Trophoblast cell (in vitro differentiated cells and primary cell): ENCODE measurements around the gene ITPRID1.

Experiments used
- DNase-seq, 2 donors: peaks; one replicate each; pipeline ENCODE4 v3.0.0-alpha.2; 2016
- H2AFZ ChIP-seq: 2 replicates; pipeline ENCODE4 v1.6.1; 2013; ENCODE audit warnings: low read length, moderate library complexity, mild to moderate bottlenecking; ENCODE audit not compliant: insufficient read depth, poor library complexity
- H2AK5ac ChIP-seq: 2 replicates; pipeline ENCODE4 v1.6.1; 2013; ENCODE audit warnings: mild to moderate bottlenecking, low read length
- H2BK120ac ChIP-seq: 2 replicates; pipeline ENCODE4 v1.6.1; 2013; ENCODE audit warnings: low read length, mild to moderate bottlenecking, moderate library complexity; ENCODE audit not compliant: insufficient read depth, poor library complexity
- H2BK12ac ChIP-seq: 2 replicates; pipeline ENCODE4 v1.6.1; 2013; ENCODE audit warnings: mild to moderate bottlenecking, low read length, moderate library complexity
- H2BK5ac ChIP-seq: 2 replicates; pipeline ENCODE4 v1.6.1; 2013; ENCODE audit warnings: low read length, low read depth, moderate library complexity, mild to moderate bottlenecking; ENCODE audit not compliant: poor library complexity
- H3K14ac ChIP-seq: 2 replicates; pipeline ENCODE4 v1.6.1; 2013; ENCODE audit warnings: mild to moderate bottlenecking, low read length
- H3K18ac ChIP-seq: 2 replicates; pipeline ENCODE4 v1.6.1; 2013; ENCODE audit warnings: mild to moderate bottlenecking, low read length
- H3K23ac ChIP-seq: 2 replicates; pipeline ENCODE4 v1.6.1; 2013; ENCODE audit warnings: low read length
- H3K27ac ChIP-seq: 2 replicates; pipeline ENCODE4 v1.5.1; 2013; ENCODE audit warnings: low read depth, mild to moderate bottlenecking, inconsistent platforms, low read length, moderate library complexity
- H3K27me3 ChIP-seq: 2 replicates; pipeline ENCODE4 v1.6.1; 2013; ENCODE audit warnings: inconsistent platforms, mild to moderate bottlenecking, low read length, moderate library complexity; ENCODE audit not compliant: insufficient read depth
- H3K36me3 ChIP-seq, 2 experiments: 1 replicate in 1 of 2; 2 replicates in 1 of 2; pipeline ENCODE4 v1.6.1; 2013; ENCODE audit warnings: low read length in 2 of 2, mild to moderate bottlenecking in 2 of 2, moderate library complexity in 1 of 2; ENCODE audit not compliant: insufficient read depth in 2 of 2, control insufficient read depth in 1 of 2
- H3K4ac ChIP-seq: 2 replicates; pipeline ENCODE4 v1.6.1; 2013; ENCODE audit warnings: low read depth, mild to moderate bottlenecking, low read length, moderate library complexity
- H3K4me1 ChIP-seq, 2 experiments: 1 replicate in 1 of 2; 2 replicates in 1 of 2; pipeline ENCODE4 v1.6.1; 2013; ENCODE audit warnings: low read length in 2 of 2, mild to moderate bottlenecking in 2 of 2, moderate library complexity in 1 of 2; ENCODE audit not compliant: insufficient read depth in 2 of 2, control insufficient read depth in 1 of 2
- H3K4me2 ChIP-seq: 2 replicates; pipeline ENCODE4 v1.6.1; 2013; ENCODE audit warnings: inconsistent platforms, mild to moderate bottlenecking, low read length, moderate library complexity
- H3K4me3 ChIP-seq: 2 replicates; pipeline ENCODE4 v1.5.1; 2013; ENCODE audit warnings: mild to moderate bottlenecking, low read depth, low read length, inconsistent platforms
- H3K79me1 ChIP-seq: one replicate; pipeline ENCODE4 v1.6.1; 2013; ENCODE audit warnings: low read length
- H3K79me2 ChIP-seq: 2 replicates; pipeline ENCODE4 v1.6.1; 2013; ENCODE audit warnings: low read length, mild to moderate bottlenecking; ENCODE audit not compliant: control insufficient read depth, insufficient read depth, poor library complexity
- H3K9ac ChIP-seq: 2 replicates; pipeline ENCODE4 v1.6.1; 2013; ENCODE audit warnings: mild to moderate bottlenecking, low read length
- H3K9me3 ChIP-seq: 2 replicates; pipeline ENCODE4 v1.6.1; 2013; ENCODE audit warnings: low read depth, mild to moderate bottlenecking, control low read depth, inconsistent platforms, low read length; ENCODE audit not compliant: insufficient read depth
- H4K12ac ChIP-seq: 2 replicates; pipeline ENCODE4 v1.6.1; 2013; ENCODE audit warnings: low read depth, mild to moderate bottlenecking, low read length, moderate library complexity
- H4K8ac ChIP-seq: 2 replicates; pipeline ENCODE4 v1.6.1; 2013; ENCODE audit warnings: low read depth, mild to moderate bottlenecking, low read length, moderate library complexity
- H4K91ac ChIP-seq: one replicate; pipeline ENCODE4 v1.6.1; 2013; ENCODE audit warnings: low read depth, mild to moderate bottlenecking, low read length, moderate library complexity
- WGBS: extraction: QIAGEN DNeasy Blood & Tissue Kit; methylation state at CpG from one replicate; pipeline ENCODE4 v1.1.7; 2013; ENCODE audit warnings: missing lambda C conversion rate; ENCODE audit not compliant: insufficient read length, insufficient coverage; ENCODE audit errors: extremely low coverage; 5-methylcytosine and 5-hydroxymethylcytosine counted together

The ITPRID1 gene

DNA sequence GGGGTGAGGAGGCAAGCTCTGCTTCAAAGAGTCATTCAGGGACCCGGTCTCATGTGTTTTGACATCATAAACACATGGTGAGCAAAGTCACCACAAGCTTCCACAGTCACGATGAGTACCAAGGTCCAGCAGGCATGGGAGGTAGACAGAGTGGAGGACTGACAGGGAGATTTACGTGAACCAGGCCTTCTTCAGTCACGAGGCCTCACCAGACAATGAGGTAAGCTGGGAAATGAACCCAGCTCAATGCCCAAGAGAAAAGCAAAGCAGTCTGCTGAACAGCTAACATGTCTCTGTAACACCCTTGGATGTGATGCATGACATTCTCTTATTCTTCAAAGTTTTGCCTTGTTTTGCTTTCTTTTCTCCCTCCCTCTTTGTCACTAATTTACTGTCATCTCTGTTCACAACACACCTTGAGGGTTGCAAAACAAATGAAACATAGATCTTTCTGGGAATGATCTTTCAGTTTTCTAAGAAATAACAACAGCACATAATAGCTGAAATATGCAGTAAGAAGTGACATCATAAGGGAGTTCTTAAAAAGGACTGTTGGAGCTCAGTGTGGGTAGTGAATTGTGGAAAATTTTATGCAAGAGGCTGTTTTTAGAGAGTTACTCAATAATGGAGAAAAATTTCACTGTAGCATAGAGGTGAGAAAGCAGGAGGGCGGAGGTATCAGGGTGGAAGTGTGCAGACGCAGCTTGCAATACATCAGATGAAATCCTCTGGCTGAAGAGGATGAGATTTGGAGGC is 182.1 kb downstream of the ITPRID1 start:
- DNase-seq: peak; percentile 2 to 36
- no CpG with 5 or more reads among the region's 6 CpGs for WGBS

GRCh38 chr7:31699050-31699449 is 185.2 kb downstream of the ITPRID1 start:
- Histone ChIP-seq H2BK5ac (no peak overlapping the region), H3K4me2 (no peak overlapping the region)

More for the DNA sequence above, 182.1 kb downstream of the ITPRID1 start:
- H3K4me3 ChIP-seq: no peak overlapping the region
- H2BK12ac ChIP-seq: no peak overlapping the region
- H4K12ac ChIP-seq: no peak overlapping the region
- no peak overlapping the region for H2AK5ac ChIP-seq
- H3K4me2 ChIP-seq: no peak overlapping the region
- H4K91ac ChIP-seq: no peak overlapping the region
- H2BK5ac ChIP-seq: no peak overlapping the region
- H3K9me3 ChIP-seq: no peaks in the 10 kb centered on the region
- no peak overlapping the region for H2AFZ ChIP-seq
- no peak overlapping the region for H3K27ac ChIP-seq
- no peak overlapping the region for H3K23ac ChIP-seq
- H3K79me1 ChIP-seq: no peaks in the 10 kb centered on the region
- no peak overlapping the region for H3K4ac ChIP-seq
- H3K4me1 ChIP-seq: no peaks in the 10 kb centered on the region
- no peak overlapping the region for H3K18ac ChIP-seq
- H3K27me3 ChIP-seq: no peaks in the 10 kb centered on the region
- no peak overlapping the region for H4K8ac ChIP-seq
- H3K36me3 ChIP-seq: no peaks in the 10 kb centered on the region
- no peak overlapping the region for H2BK120ac ChIP-seq
- H3K9ac ChIP-seq: no peak overlapping the region
- no peaks in the 10 kb centered on the region for H3K79me2 ChIP-seq
- H3K14ac ChIP-seq: no peak overlapping the region

DNA sequence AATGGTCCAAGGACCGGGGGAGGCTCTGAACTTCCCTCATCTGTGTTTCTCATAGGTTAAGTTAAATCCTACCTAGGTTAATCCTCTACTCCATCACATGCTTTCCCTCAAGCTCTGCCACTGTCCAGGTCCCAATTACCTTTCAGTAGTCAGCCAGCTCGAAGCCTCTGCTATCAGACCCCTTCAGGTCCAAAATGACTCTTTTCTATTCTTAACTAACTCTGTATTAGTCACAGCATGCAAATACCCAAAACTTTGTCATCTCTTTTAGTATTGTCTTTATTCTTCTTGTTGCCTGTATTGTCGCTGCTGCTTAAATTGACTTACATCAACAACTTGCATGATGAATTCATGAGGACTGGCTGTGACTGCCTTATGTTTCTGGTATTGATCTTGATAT is 188.5 kb downstream of the ITPRID1 start:
- Histone ChIP-seq H2AFZ (no peak overlapping the region), H3K9me3 (no peaks in the 10 kb centered on the region), H4K12ac (no peak overlapping the region), H2BK120ac (no peak overlapping the region), H3K27ac (no peak overlapping the region), H2AK5ac (no peak overlapping the region), H3K36me3 (no peaks in the 10 kb centered on the region), H3K27me3 (no peaks in the 10 kb centered on the region), H3K23ac (no peak overlapping the region), H3K9ac (no peak overlapping the region), H3K4ac (no peak overlapping the region), H4K8ac (no peak overlapping the region), H3K18ac (no peak overlapping the region), H3K4me2 (no peak overlapping the region), H3K4me1 (no peaks in the 10 kb centered on the region), H3K4me3 (no peak overlapping the region), H3K79me2 (no peaks in the 10 kb centered on the region), H2BK5ac (no peak overlapping the region), H2BK12ac (no peak overlapping the region), H4K91ac (no peak overlapping the region), H3K14ac (no peak overlapping the region), H3K79me1 (no peaks in the 10 kb centered on the region)
- no peak for DNase-seq
- no CpG with 5 or more reads among the region's 3 CpGs for WGBS

More at GRCh38 chr7:31699050-31699449, 185.2 kb downstream of the ITPRID1 start:
- Histone ChIP-seq H3K14ac (no peak overlapping the region), H2BK12ac (no peak overlapping the region), H3K18ac (no peak overlapping the region), H3K36me3 (no peaks in the 10 kb centered on the region), H4K91ac (no peak overlapping the region), H2AFZ (no peak overlapping the region), H2BK120ac (no peak overlapping the region), H3K79me1 (no peaks in the 10 kb centered on the region), H3K27ac (no peak overlapping the region), H4K8ac (no peak overlapping the region), H3K4me3 (no peak overlapping the region), H3K4ac (no peak overlapping the region), H3K23ac (no peak overlapping the region), H3K9me3 (no peaks in the 10 kb centered on the region), H3K9ac (no peak overlapping the region), H4K12ac (no peak overlapping the region), H3K27me3 (no peaks in the 10 kb centered on the region), H3K79me2 (no peaks in the 10 kb centered on the region), H2AK5ac (no peak overlapping the region), H3K4me1 (no peaks in the 10 kb centered on the region)
- DNase-seq: no peak
- WGBS: no CpG with 5 or more reads among the region's 2 CpGs

- Histone ChIP-seq H3K14ac (no peak overlapping the region), H3K18ac (no peak overlapping the region), H3K4me3 (no peak overlapping the region), H2AFZ (no peak overlapping the region), H2BK12ac (no peak overlapping the region), H2AK5ac (no peak overlapping the region), H3K27me3 (no peaks in the 10 kb centered on the region), H4K8ac (no peak overlapping the region), H3K36me3 (no peaks in the 10 kb centered on the region), H3K79me2 (no peaks in the 10 kb centered on the region), H2BK120ac (no peak overlapping the region), H3K27ac (no peak overlapping the region), H3K9me3 (no peaks in the 10 kb centered on the region), H3K79me1 (no peaks in the 10 kb centered on the region), H3K23ac (no peak overlapping the region), H3K4me1 (no peaks in the 10 kb centered on the region), H4K12ac (no peak overlapping the region), H3K4me2 (no peak overlapping the region), H3K9ac (no peak overlapping the region), H3K4ac (no peak overlapping the region), H2BK5ac (no peak overlapping the region), H4K91ac (no peak overlapping the region)
- no CpG with 5 or more reads among the region's 3 CpGs for WGBS
- DNase-seq: no peak
Measured at GRCh38 chr7:31705377-31705776, 191.5 kb downstream of the ITPRID1 start.
